ENCODE results near the gene FGF14.
A peak's percentile ranks its signal among the peaks of the same experiment; 100 is the strongest.

Gene FGF14

GRCh38 chr13:102227741-102228140 lies 174.1 kb downstream of the FGF14 start:
- H3K4me3 ChIP-seq (ENCODE audit: low read depth, low read length), result no peak overlapping the region
- H3K36me3 ChIP-seq (ENCODE audit: control insufficient read depth, insufficient read depth, low read length), result no peaks in the 10 kb centered on the region
- H3K9me3 ChIP-seq (ENCODE audit: control insufficient read depth, insufficient read depth, low read length), result no peaks in the 10 kb centered on the region
- H3K27ac ChIP-seq (ENCODE audit: low read depth, low read length), result no peak overlapping the region
- no peaks in the 10 kb centered on the region for H3K4me1 ChIP-seq (ENCODE audit: control insufficient read depth, insufficient read depth, low read length)
- no peak overlapping the region for H3K9ac ChIP-seq (ENCODE audit: low read depth, low read length)
- no peaks in the 10 kb centered on the region for H3K27me3 ChIP-seq (ENCODE audit: control insufficient read depth, insufficient read depth, low read length)

- Histone ChIP-seq H3K36me3 (ENCODE audit: control insufficient read depth, insufficient read depth, low read length) (no peaks in the 10 kb centered on the region), H3K27me3 (ENCODE audit: control insufficient read depth, insufficient read depth, low read length) (no peaks in the 10 kb centered on the region), H3K4me3 (ENCODE audit: low read depth, low read length) (no peak overlapping the region), H3K9ac (ENCODE audit: low read depth, low read length) (no peak overlapping the region), H3K4me1 (ENCODE audit: control insufficient read depth, insufficient read depth, low read length) (no peaks in the 10 kb centered on the region), H3K9me3 (ENCODE audit: control insufficient read depth, insufficient read depth, low read length) (no peaks in the 10 kb centered on the region), H3K27ac (ENCODE audit: low read depth, low read length) (no peak overlapping the region)
Observed at GRCh38 chr13:102226591-102226990, 175.3 kb downstream of the FGF14 start.

- Histone ChIP-seq H3K27me3 (ENCODE audit: control insufficient read depth, insufficient read depth, low read length) (no peaks in the 10 kb centered on the region), H3K27ac (ENCODE audit: low read depth, low read length) (no peak overlapping the region), H3K9me3 (ENCODE audit: control insufficient read depth, insufficient read depth, low read length) (no peaks in the 10 kb centered on the region), H3K4me1 (ENCODE audit: control insufficient read depth, insufficient read depth, low read length) (no peaks in the 10 kb centered on the region), H3K9ac (ENCODE audit: low read depth, low read length) (no peak overlapping the region), H3K36me3 (ENCODE audit: control insufficient read depth, insufficient read depth, low read length) (no peaks in the 10 kb centered on the region), H3K4me3 (ENCODE audit: low read depth, low read length) (no peak overlapping the region)
Observed at GRCh38 chr13:102225892-102226291, 176.0 kb downstream of the FGF14 start.

GRCh38 chr13:102220681-102221228 lies 181.1 kb downstream of the FGF14 start:
- no peaks in the 10 kb centered on the region for H3K36me3 ChIP-seq (ENCODE audit: control insufficient read depth, insufficient read depth, low read length)
- no peaks in the 10 kb centered on the region for H3K27me3 ChIP-seq (ENCODE audit: control insufficient read depth, insufficient read depth, low read length)
- no peaks in the 10 kb centered on the region for H3K4me1 ChIP-seq (ENCODE audit: control insufficient read depth, insufficient read depth, low read length)
- H3K9ac ChIP-seq (ENCODE audit: low read depth, low read length), result no peak overlapping the region
- no peak overlapping the region for H3K27ac ChIP-seq (ENCODE audit: low read depth, low read length)
- H3K4me3 ChIP-seq (ENCODE audit: low read depth, low read length), result no peak overlapping the region
- no peaks in the 10 kb centered on the region for H3K9me3 ChIP-seq (ENCODE audit: control insufficient read depth, insufficient read depth, low read length)

- no peak overlapping the region for H3K27ac ChIP-seq (ENCODE audit: low read depth, low read length)
- no peaks in the 10 kb centered on the region for H3K36me3 ChIP-seq (ENCODE audit: control insufficient read depth, insufficient read depth, low read length)
- H3K9me3 ChIP-seq (ENCODE audit: control insufficient read depth, insufficient read depth, low read length), result no peaks in the 10 kb centered on the region
- H3K4me3 ChIP-seq (ENCODE audit: low read depth, low read length), result no peak overlapping the region
- no peak overlapping the region for H3K9ac ChIP-seq (ENCODE audit: low read depth, low read length)
- H3K4me1 ChIP-seq (ENCODE audit: control insufficient read depth, insufficient read depth, low read length), result peaks cover 19% of the 10 kb centered on the region
- no peaks in the 10 kb centered on the region for H3K27me3 ChIP-seq (ENCODE audit: control insufficient read depth, insufficient read depth, low read length)
Observed at GRCh38 chr13:102214956-102215355, 186.9 kb downstream of the FGF14 start.

GRCh38 chr13:102212729-102213128 lies 189.1 kb downstream of the FGF14 start:
- peaks cover 19% of the 10 kb centered on the region for H3K4me1 ChIP-seq (ENCODE audit: control insufficient read depth, insufficient read depth, low read length)

GRCh38 chr13:102208347-102208746 lies 193.5 kb downstream of the FGF14 start:
- Histone ChIP-seq H3K36me3 (ENCODE audit: control insufficient read depth, insufficient read depth, low read length) (no peaks in the 10 kb centered on the region), H3K4me1 (ENCODE audit: control insufficient read depth, insufficient read depth, low read length) (peaks cover 14% of the 10 kb centered on the region), H3K27ac (ENCODE audit: low read depth, low read length) (no peak overlapping the region), H3K9ac (ENCODE audit: low read depth, low read length) (no peak overlapping the region), H3K27me3 (ENCODE audit: control insufficient read depth, insufficient read depth, low read length) (no peaks in the 10 kb centered on the region), H3K9me3 (ENCODE audit: control insufficient read depth, insufficient read depth, low read length) (no peaks in the 10 kb centered on the region), H3K4me3 (ENCODE audit: low read depth, low read length) (no peak overlapping the region)

More at GRCh38 chr13:102212729-102213128, 189.1 kb downstream of the FGF14 start:
- Histone ChIP-seq H3K27me3 (ENCODE audit: control insufficient read depth, insufficient read depth, low read length) (no peaks in the 10 kb centered on the region), H3K4me3 (ENCODE audit: low read depth, low read length) (no peak overlapping the region), H3K36me3 (ENCODE audit: control insufficient read depth, insufficient read depth, low read length) (no peaks in the 10 kb centered on the region), H3K9ac (ENCODE audit: low read depth, low read length) (no peak overlapping the region), H3K9me3 (ENCODE audit: control insufficient read depth, insufficient read depth, low read length) (no peaks in the 10 kb centered on the region), H3K27ac (ENCODE audit: low read depth, low read length) (peak overlapping the region; percentile 26)

GRCh38 chr13:102207680-102208342 lies 194.0 kb downstream of the FGF14 start:
- Histone ChIP-seq H3K27ac (ENCODE audit: low read depth, low read length) (no peak overlapping the region), H3K4me1 (ENCODE audit: control insufficient read depth, insufficient read depth, low read length) (peaks cover 8% of the 10 kb centered on the region), H3K9me3 (ENCODE audit: control insufficient read depth, insufficient read depth, low read length) (no peaks in the 10 kb centered on the region), H3K4me3 (ENCODE audit: low read depth, low read length) (no peak overlapping the region), H3K27me3 (ENCODE audit: control insufficient read depth, insufficient read depth, low read length) (no peaks in the 10 kb centered on the region), H3K9ac (ENCODE audit: low read depth, low read length) (no peak overlapping the region), H3K36me3 (ENCODE audit: control insufficient read depth, insufficient read depth, low read length) (no peaks in the 10 kb centered on the region)

- Histone ChIP-seq H3K9me3 (ENCODE audit: control insufficient read depth, insufficient read depth, low read length) (no peaks in the 10 kb centered on the region), H3K36me3 (ENCODE audit: control insufficient read depth, insufficient read depth, low read length) (no peaks in the 10 kb centered on the region), H3K27ac (ENCODE audit: low read depth, low read length) (no peak overlapping the region), H3K9ac (ENCODE audit: low read depth, low read length) (no peak overlapping the region), H3K4me1 (ENCODE audit: control insufficient read depth, insufficient read depth, low read length) (no peaks in the 10 kb centered on the region), H3K4me3 (ENCODE audit: low read depth, low read length) (no peak overlapping the region), H3K27me3 (ENCODE audit: control insufficient read depth, insufficient read depth, low read length) (no peaks in the 10 kb centered on the region)
Observed at GRCh38 chr13:102203718-102204117, 198.1 kb downstream of the FGF14 start.

- Histone ChIP-seq H3K9ac (ENCODE audit: low read depth, low read length) (no peak overlapping the region), H3K27ac (ENCODE audit: low read depth, low read length) (no peak overlapping the region), H3K9me3 (ENCODE audit: control insufficient read depth, insufficient read depth, low read length) (no peaks in the 10 kb centered on the region), H3K4me3 (ENCODE audit: low read depth, low read length) (no peak overlapping the region), H3K27me3 (ENCODE audit: control insufficient read depth, insufficient read depth, low read length) (no peaks in the 10 kb centered on the region), H3K36me3 (ENCODE audit: control insufficient read depth, insufficient read depth, low read length) (no peaks in the 10 kb centered on the region), H3K4me1 (ENCODE audit: control insufficient read depth, insufficient read depth, low read length) (peaks cover 6% of the 10 kb centered on the region; the same call in 1 of the 2 replicates)
Observed at GRCh38 chr13:102198418-102199311, 203.2 kb downstream of the FGF14 start.

- no peaks in the 10 kb centered on the region for H3K36me3 ChIP-seq (ENCODE audit: control insufficient read depth, insufficient read depth, low read length)
- no peak overlapping the region for H3K9ac ChIP-seq (ENCODE audit: low read depth, low read length)
- no peak overlapping the region for H3K27ac ChIP-seq (ENCODE audit: low read depth, low read length)
- H3K4me3 ChIP-seq (ENCODE audit: low read depth, low read length), result no peak overlapping the region
- no peaks in the 10 kb centered on the region for H3K27me3 ChIP-seq (ENCODE audit: control insufficient read depth, insufficient read depth, low read length)
- H3K4me1 ChIP-seq (ENCODE audit: control insufficient read depth, insufficient read depth, low read length), result peaks cover 6% of the 10 kb centered on the region; the same call in 1 of the 2 replicates
- no peaks in the 10 kb centered on the region for H3K9me3 ChIP-seq (ENCODE audit: control insufficient read depth, insufficient read depth, low read length)
Observed at GRCh38 chr13:102197193-102197592, 204.7 kb downstream of the FGF14 start.
